ENCODE results near the gene TMEM63A.

- TF ChIP-seq PKNOX1 (IDR thresholded peaks at IDR 0.05) (no peak), FOXA1 (IDR thresholded peaks at IDR 0.05) (no peak), FOXM1 (IDR thresholded peaks at IDR 0.05; ENCODE audit: borderline replicate concordance) (no peak), SUZ12 (IDR thresholded peaks at IDR 0.05) (no peak), SP1 (IDR thresholded peaks at IDR 0.05) (no peak), TARDBP (IDR thresholded peaks at IDR 0.05) (no peak), BHLHE40 (IDR thresholded peaks at IDR 0.05; ENCODE audit: borderline replicate concordance) (no peak), FOXK2 (IDR thresholded peaks at IDR 0.05) (no peak), HDGF (IDR thresholded peaks at IDR 0.05; ENCODE audit: borderline replicate concordance) (no peak), ELF4 (IDR thresholded peaks at IDR 0.05) (no peak), ZNF384 (IDR thresholded peaks at IDR 0.05) (no peak)
Observed at GRCh38 chr1:225850370-225850769, 31.8 kb downstream of the TMEM63A start.

All from HEK293T (cell line).